Panc1 (cell line): ENCODE results near the gene TRIM15. TPM values are rescaled to one million over a fixed set of nuclear protein-coding genes. Genes with fewer than 3 reads are reported as not detected.

Experiments
- ATAC-seq: fragments of 200-7000 bp; cut with Tn5 transposase; 2 replicates; pipeline ENCODE4 v1.9.1; 2020; ENCODE audit warnings: mild to moderate bottlenecking, moderate library complexity
- BruUV-seq: library from RNA; stranded (reverse); fragments of 400-500 nt; replicated peaks from 2 replicates; lab custom pipeline; 2021; lab: Mats Ljungman, UMichigan
- CTCF ChIA-PET: fragments of 300-600 bp; sonication (Branson Sonifier 250); formaldehyde crosslinking; loops from one replicate; lab custom pipeline; 2022; ENCODE audit warnings: antibody characterized with exemption; lab: Charles Lee
- POLR2A ChIA-PET: fragments of 300-600 bp; sonication (Branson Sonifier 250); formaldehyde crosslinking; loops from one replicate; lab custom pipeline; 2022; ENCODE audit warnings: antibody characterized with exemption; lab: Charles Lee
- DNase-seq: peaks from one replicate; pipeline ENCODE4 v3.0.0-alpha.2; 2010; ENCODE audit warnings: low read depth, low spot score
- H3K27ac ChIP-seq: 2 replicates; pipeline ENCODE4 v1.5.1; 2011; ENCODE audit warnings: mild to moderate bottlenecking, low read length, inconsistent platforms
- H3K27me3 ChIP-seq: fragments of 200-500 bp; sonication (Bioruptor generic); 2 replicates; pipeline ENCODE4 v1.6.0; 2014; ENCODE audit warnings: low read length, inconsistent platforms; ENCODE audit not compliant: control insufficient read depth, insufficient read depth
- H3K36me3 ChIP-seq: fragments of 200-500 bp; sonication (Bioruptor generic); 2 replicates; pipeline ENCODE4 v1.5.1; 2014; ENCODE audit warnings: inconsistent platforms, mild to moderate bottlenecking, low read length, moderate library complexity; ENCODE audit not compliant: control insufficient read depth, insufficient read depth
- H3K4me1 ChIP-seq: 2 replicates; pipeline ENCODE4 v1.5.1; 2011; ENCODE audit warnings: inconsistent platforms, mild to moderate bottlenecking, low read length, moderate library complexity; ENCODE audit not compliant: control insufficient read depth, insufficient read depth
- H3K4me3 ChIP-seq, 2 experiments: 2 replicates each; pipeline ENCODE4 v1.5.1; 2011 to 2012; ENCODE audit warnings: low read depth in 2 of 2, low read length in 2 of 2, mild to moderate bottlenecking in 2 of 2, inconsistent platforms in 1 of 2, moderate library complexity in 1 of 2
- H3K9me3 ChIP-seq: fragments of 200-500 bp; sonication (Bioruptor generic); 2 replicates; pipeline ENCODE4 v1.5.1; 2014; ENCODE audit warnings: low read depth, mild to moderate bottlenecking, inconsistent platforms, low read length, moderate library complexity; ENCODE audit not compliant: control insufficient read depth, insufficient read depth
- CTCF ChIP-seq: fragments of 450-650 bp; IDR thresholded peaks from 2 replicates; pipeline ENCODE4 v1.5.1; 2017; ENCODE audit warnings: mild to moderate bottlenecking
- POLR2AphosphoS5 ChIP-seq: IDR thresholded peaks from 2 replicates; pipeline ENCODE4 v1.6.1; 2012; ENCODE audit warnings: mild to moderate bottlenecking, low read depth, low read length, moderate library complexity
- REST ChIP-seq, 2 experiments: IDR thresholded peaks; 2 replicates each; pipeline ENCODE4 v1.6.1; 2011 to 2012; ENCODE audit warnings: low read depth in 2 of 2, control low read depth in 1 of 2, low read length in 1 of 2, mild to moderate bottlenecking in 1 of 2, moderate library complexity in 1 of 2; ENCODE audit not compliant: insufficient read depth in 1 of 2
- SIN3A ChIP-seq: IDR thresholded peaks from 2 replicates; pipeline ENCODE4 v1.6.1; 2012; ENCODE audit warnings: low read depth, mild to moderate bottlenecking, low read length, moderate library complexity, borderline replicate concordance; ENCODE audit not compliant: insufficient read depth
- TCF7L2 ChIP-seq: IDR thresholded peaks from 2 replicates; pipeline ENCODE4 v1.6.1; 2011; ENCODE audit warnings: mild to moderate bottlenecking, low read depth, low read length, inconsistent platforms
- in situ Hi-C: cut with HindIII; loops from 2 replicates; pipeline ENCODE4 v1.10.0; 2016; ENCODE audit warnings: low sequenced_read_pairs, low pct_unique_long_range_greater_than_20kb
- intact Hi-C: fragments of 100-400 bp; cut with micrococcal nuclease; formaldehyde crosslinking; loops from one replicate; pipeline ENCODE4 v1.10.0; 2022; ENCODE audit not compliant: unreplicated experiment
- total RNA-seq: library from RNA; stranded (reverse); gene quantifications from one replicate; pipeline ENCODE4 v1.2.1, GENCODE V29; 2021; ENCODE audit not compliant: unreplicated experiment

Gene TRIM15
- total RNA-seq, 1 experiment from 2014 or later = 0.13 TPM

- Histone ChIP-seq H3K27ac (no peak overlapping the region), H3K4me1 (no peaks in the 10 kb centered on the region), H3K9me3 (no peaks in the 10 kb centered on the region), H3K27me3 (peaks cover 10% of the 10 kb centered on the region; the same call in 1 of the 2 replicates), H3K4me3 (no peak overlapping the region), H3K36me3 (no peaks in the 10 kb centered on the region)
- in situ Hi-C loops = no loop called here
- no TSS peak for BruUV-seq
- POLR2A ChIA-PET = no interaction called here
- no peak for TF ChIP-seq REST (IDR thresholded peaks at IDR 0.05; ENCODE audit: insufficient read depth in 1 of 2, low read depth in 2 of 2, low read length in 1 of 2)
- no peak for TF ChIP-seq TCF7L2
- no peak for TF ChIP-seq SIN3A
- TF ChIP-seq CTCF = no peak
- no peak for TF ChIP-seq POLR2AphosphoS5
- intact Hi-C loops = no loop called here
- ATAC-seq = no peak
- CTCF ChIA-PET = no interaction called here
- DNase-seq = no peak
Observed at GRCh38 chr6:30160008-30160784, 3.1 kb upstream of the TRIM15 start.

- intact Hi-C loops (no loop called here), in situ Hi-C loops (no loop called here)
- no peak within 1 kb of the TSS for H3K4me3 ChIP-seq
- no peaks in the 10 kb centered on the region for H3K9me3 ChIP-seq
- no peak within 1 kb of the TSS for H3K27ac ChIP-seq
- H3K4me1 ChIP-seq = no peaks in the 10 kb centered on the region
- H3K27me3 ChIP-seq = peaks cover 8% of the 10 kb centered on the region; the same call in 1 of the 2 replicates
- no TSS peak for BruUV-seq
- ChIA-PET CTCF (no interaction called here), POLR2A (no interaction called here)
- DNase-seq = no peak
- TF ChIP-seq SIN3A (no peak), CTCF (no peak), POLR2AphosphoS5 (no peak), REST (IDR thresholded peaks at IDR 0.05; ENCODE audit: insufficient read depth in 1 of 2, low read depth in 2 of 2, low read length in 1 of 2) (no peak), TCF7L2 (no peak)
- H3K36me3 ChIP-seq = no peaks in the 10 kb centered on the region
- ATAC-seq = no peak
Observed at GRCh38 chr6:30160785-30161531, 2.4 kb upstream of the TRIM15 start, which contains the start of gene TRIM10. TSS of gene TRIM10 (minus strand) at chr6:30161211. CDS start at chr6:30160858, 353 bp downstream.
